ENCODE data around the gene RFX3.
A peak's percentile ranks its signal among the peaks of the same experiment; 100 is the strongest.

RFX3 gene

GRCh38 chr9:3215658-3216057, 310.1 kb downstream of the RFX3 start:
- no peak overlapping the region for H3K4me3 ChIP-seq (ENCODE audit: low read depth, low read length)
- DNase-seq (ENCODE audit: low read depth, low spot score) = no peak
- TF ChIP-seq, protein P1, sequence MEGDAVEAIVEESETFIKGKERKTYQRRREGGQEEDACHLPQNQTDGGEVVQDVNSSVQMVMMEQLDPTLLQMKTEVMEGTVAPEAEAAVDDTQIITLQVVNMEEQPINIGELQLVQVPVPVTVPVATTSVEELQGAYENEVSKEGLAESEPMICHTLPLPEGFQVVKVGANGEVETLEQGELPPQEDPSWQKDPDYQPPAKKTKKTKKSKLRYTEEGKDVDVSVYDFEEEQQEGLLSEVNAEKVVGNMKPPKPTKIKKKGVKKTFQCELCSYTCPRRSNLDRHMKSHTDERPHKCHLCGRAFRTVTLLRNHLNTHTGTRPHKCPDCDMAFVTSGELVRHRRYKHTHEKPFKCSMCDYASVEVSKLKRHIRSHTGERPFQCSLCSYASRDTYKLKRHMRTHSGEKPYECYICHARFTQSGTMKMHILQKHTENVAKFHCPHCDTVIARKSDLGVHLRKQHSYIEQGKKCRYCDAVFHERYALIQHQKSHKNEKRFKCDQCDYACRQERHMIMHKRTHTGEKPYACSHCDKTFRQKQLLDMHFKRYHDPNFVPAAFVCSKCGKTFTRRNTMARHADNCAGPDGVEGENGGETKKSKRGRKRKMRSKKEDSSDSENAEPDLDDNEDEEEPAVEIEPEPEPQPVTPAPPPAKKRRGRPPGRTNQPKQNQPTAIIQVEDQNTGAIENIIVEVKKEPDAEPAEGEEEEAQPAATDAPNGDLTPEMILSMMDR (IDR thresholded peaks at IDR 0.05; ENCODE audit: insufficient read depth, low read length, missing control alignments) = no peak
- ChIA-PET CTCF (interaction anchor here (1.0 to 1.1 kb wide), 3 partner anchors 25 to 358 kb away, joined by 3 to 6 read pairs (median 3); no protein-coding TSS in a partner anchor), POLR2A (no interaction called here)

DNA sequence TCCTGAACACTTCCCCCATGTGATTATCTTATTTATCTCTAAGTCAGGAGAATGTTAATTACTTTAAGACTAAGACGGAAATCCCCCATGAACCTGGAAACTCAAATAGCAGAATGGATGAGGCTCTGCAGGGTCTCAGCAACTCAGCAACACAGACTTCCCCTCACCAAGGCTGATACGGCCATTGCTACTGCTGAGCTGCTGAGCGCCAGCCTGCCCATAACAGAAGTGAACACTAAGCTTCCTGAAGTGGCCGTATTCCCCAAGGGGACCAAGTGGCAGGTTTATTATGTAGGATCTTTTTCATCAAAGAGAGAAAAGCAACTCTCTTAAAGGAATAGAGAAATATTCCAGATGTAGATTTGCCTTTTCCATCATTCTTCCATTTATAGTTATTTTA, 311.1 kb downstream of the RFX3 start:
- DNase-seq (ENCODE audit: low read depth, low spot score) = no peak
- CTCF ChIA-PET = no interaction called here
- no peak overlapping the region for H3K4me3 ChIP-seq (ENCODE audit: low read depth, low read length)
- TF ChIP-seq, protein P1 (IDR thresholded peaks at IDR 0.05; ENCODE audit: insufficient read depth, low read length, missing control alignments) = no peak
- POLR2A ChIA-PET = no interaction called here

DNA sequence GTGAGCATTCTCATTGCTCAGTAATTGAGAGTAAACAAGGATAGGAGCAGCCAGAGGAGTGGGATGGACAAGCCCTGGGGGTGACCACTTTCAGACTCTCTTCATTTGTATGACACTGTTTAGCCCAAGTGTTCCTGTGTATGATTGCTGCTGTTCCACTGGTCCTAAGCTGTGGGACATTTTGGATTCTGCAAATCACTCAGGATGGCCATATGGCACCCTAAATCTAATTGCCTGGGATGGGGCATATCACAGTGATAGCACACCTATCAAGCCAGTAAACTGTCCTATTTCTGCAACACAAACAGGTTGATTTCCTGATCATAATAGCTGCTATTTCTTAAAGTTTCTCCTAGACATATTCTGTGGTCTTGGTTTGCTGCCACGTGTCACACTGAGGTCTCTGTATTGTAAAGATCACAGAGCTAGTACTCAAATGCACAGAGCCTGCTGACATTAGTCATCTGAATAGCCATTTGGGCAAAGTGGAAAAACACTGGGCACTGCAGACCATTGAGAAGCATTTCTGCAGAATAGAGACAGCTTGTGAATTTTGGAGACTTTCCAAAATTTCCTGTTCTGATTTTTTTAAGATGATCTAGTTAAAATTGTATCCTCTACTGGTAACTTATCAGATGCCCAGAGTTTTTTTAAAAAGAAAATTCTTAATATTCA, 320.2 kb downstream of the RFX3 start:
- ChIA-PET POLR2A (no interaction called here), CTCF (interaction anchor here (0.7 to 1.6 kb wide), 2 partner anchors 36 to 235 kb away, joined by 3 read pairs; no protein-coding TSS in a partner anchor)
- TF ChIP-seq, protein P1 (IDR thresholded peaks at IDR 0.05; ENCODE audit: insufficient read depth, low read length, missing control alignments) = no peak
- no peak for DNase-seq (ENCODE audit: low read depth, low spot score)
- no peak overlapping the region for H3K4me3 ChIP-seq (ENCODE audit: low read depth, low read length)

DNA sequence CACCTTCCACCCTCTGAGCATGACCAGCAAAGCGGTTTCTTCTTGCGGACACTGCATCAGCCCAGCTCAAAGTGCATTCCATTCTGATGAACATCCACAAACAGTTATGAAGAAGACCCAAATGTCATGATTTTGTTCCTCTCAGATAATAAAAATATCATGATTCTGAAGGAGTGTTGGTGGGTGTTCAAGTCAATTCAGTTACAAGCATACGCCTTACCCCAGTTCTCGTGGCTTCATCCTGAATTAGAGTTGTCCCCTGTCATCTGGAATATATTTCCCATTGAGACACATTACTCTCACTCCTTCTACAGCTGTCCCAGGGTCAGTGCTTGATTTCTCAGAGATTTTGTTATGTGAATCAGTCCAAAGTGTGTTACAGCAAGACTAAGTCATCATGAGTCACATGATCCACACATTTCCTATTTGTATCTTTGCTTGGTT, 325.4 kb downstream of the RFX3 start:
- TF ChIP-seq, protein P1 (IDR thresholded peaks at IDR 0.05; ENCODE audit: insufficient read depth, low read length, missing control alignments) = no peak
- DNase-seq (ENCODE audit: low read depth, low spot score) = peak; percentile 23
- ChIA-PET POLR2A (no interaction called here), CTCF (no interaction called here)
- no peak overlapping the region for H3K4me3 ChIP-seq (ENCODE audit: low read depth, low read length)

GRCh38 chr9:3193791-3194190, 332.0 kb downstream of the RFX3 start:
- TF ChIP-seq, protein P1 (IDR thresholded peaks at IDR 0.05; ENCODE audit: insufficient read depth, low read length, missing control alignments) = no peak
- ChIA-PET CTCF (no interaction called here), POLR2A (no interaction called here)
- DNase-seq (ENCODE audit: low read depth, low spot score) = no peak
- H3K4me3 ChIP-seq (ENCODE audit: low read depth, low read length) = no peak overlapping the region

- ChIA-PET POLR2A (no interaction called here), CTCF (interaction anchor here (1.2 kb wide), 1 partner anchor 1184 kb away, joined by 3 read pairs; no protein-coding TSS in a partner anchor)
- DNase-seq (ENCODE audit: low read depth, low spot score) = no peak
- TF ChIP-seq, protein P1 (IDR thresholded peaks at IDR 0.05; ENCODE audit: insufficient read depth, low read length, missing control alignments) = no peak
- no peak overlapping the region for H3K4me3 ChIP-seq (ENCODE audit: low read depth, low read length)
Observed at GRCh38 chr9:3191715-3192114, 334.1 kb downstream of the RFX3 start.
